Peyer's patch (tissue), 4 donors: ENCODE results near the gene FZD4.

ENCODE experiments used
- POLR2A ChIP-seq, 2 donors: fragments of 450-650 bp; IDR thresholded peaks; one replicate each; pipeline ENCODE4 v1.5.1; 2017; ENCODE audit warnings: antibody characterized with exemption in 2 of 2, mild to moderate bottlenecking in 2 of 2, moderate library complexity in 2 of 2
- TF ChIP-seq, protein P1 (sequence below), 6 experiments: fragments of 450-650 bp in 4 of 6; fragments of 200-600 bp in 2 of 6; sonication (generic) in 1 of 6; IDR thresholded peaks; one replicate each; pipeline ENCODE4 v1.5.1; 2017 to 2019; ENCODE audit warnings: antibody characterized with exemption in 6 of 6, mild to moderate bottlenecking in 3 of 6, moderate library complexity in 1 of 6

DNA sequence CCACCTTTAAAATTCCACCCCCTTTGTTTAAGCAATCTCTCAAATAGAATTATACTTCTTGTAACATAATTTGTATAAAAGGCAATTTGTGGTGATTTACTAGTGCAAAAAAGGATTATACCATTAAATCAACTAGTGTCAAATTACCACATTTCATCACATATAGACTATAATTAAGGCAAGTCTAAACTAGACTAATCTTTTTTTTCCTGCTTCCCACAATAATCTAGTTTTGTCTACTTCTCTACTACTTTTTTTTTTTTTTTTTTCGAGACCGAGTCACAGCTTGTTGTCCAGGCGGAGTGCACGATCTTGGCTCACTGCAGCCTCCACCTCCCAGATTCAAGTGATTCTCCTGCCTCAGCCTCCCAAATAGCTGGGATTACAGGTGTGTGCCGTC is 36.1 kb upstream of the FZD4 start:
- TF ChIP-seq, protein P1, sequence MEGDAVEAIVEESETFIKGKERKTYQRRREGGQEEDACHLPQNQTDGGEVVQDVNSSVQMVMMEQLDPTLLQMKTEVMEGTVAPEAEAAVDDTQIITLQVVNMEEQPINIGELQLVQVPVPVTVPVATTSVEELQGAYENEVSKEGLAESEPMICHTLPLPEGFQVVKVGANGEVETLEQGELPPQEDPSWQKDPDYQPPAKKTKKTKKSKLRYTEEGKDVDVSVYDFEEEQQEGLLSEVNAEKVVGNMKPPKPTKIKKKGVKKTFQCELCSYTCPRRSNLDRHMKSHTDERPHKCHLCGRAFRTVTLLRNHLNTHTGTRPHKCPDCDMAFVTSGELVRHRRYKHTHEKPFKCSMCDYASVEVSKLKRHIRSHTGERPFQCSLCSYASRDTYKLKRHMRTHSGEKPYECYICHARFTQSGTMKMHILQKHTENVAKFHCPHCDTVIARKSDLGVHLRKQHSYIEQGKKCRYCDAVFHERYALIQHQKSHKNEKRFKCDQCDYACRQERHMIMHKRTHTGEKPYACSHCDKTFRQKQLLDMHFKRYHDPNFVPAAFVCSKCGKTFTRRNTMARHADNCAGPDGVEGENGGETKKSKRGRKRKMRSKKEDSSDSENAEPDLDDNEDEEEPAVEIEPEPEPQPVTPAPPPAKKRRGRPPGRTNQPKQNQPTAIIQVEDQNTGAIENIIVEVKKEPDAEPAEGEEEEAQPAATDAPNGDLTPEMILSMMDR (IDR thresholded peaks at IDR 0.05) = no peak
- TF ChIP-seq POLR2A (IDR thresholded peaks at IDR 0.05) = no peak
